M059J (cell line): ENCODE measurements around the gene RNASE11. TPM values are rescaled to one million over a fixed set of nuclear protein-coding genes. Genes with fewer than 3 reads are reported as not detected.
"Not testable (repeated sequence)": the region's sequence is repeated elsewhere in the genome, so short reads cannot be mapped to it uniquely, and the experiment has no call there.

ENCODE experiments used
- DNase-seq: peaks from one replicate; pipeline ENCODE4 v3.0.0-alpha.2; 2012; ENCODE audit warnings: low read depth
- total RNA-seq: library from RNA; depleted of rRNA; stranded (reverse); fragments of >200 nt; shearing (Covaris generic); gene quantifications from 2 replicates; pipeline ENCODE4 v1.2.3, GENCODE V29; 2014

Gene RNASE11
- total RNA-seq, 1 experiment from 2014 or later: not detected

- no peak for DNase-seq
Observed at GRCh38 chr14:20580242-20580641, 7.6 kb downstream of the RNASE11 start.

- DNase-seq: no peak
Observed at GRCh38 chr14:20578784-20579502, 8.9 kb downstream of the RNASE11 start.

GRCh38 chr14:20578325-20578724 is 9.5 kb downstream of the RNASE11 start:
- DNase-seq: no peak

GRCh38 chr14:20572382-20572990 is 15.3 kb downstream of the RNASE11 start:
- not testable (repeated sequence) for DNase-seq

- not testable (repeated sequence) for DNase-seq
Observed at GRCh38 chr14:20570720-20571119, 17.1 kb downstream of the RNASE11 start.

GRCh38 chr14:20569865-20570264 is 17.9 kb downstream of the RNASE11 start:
- DNase-seq: not testable (repeated sequence)

GRCh38 chr14:20569066-20569465 is 18.7 kb downstream of the RNASE11 start:
- no peak for DNase-seq

- DNase-seq: no peak
Observed at GRCh38 chr14:20568393-20568792, 19.4 kb downstream of the RNASE11 start.

GRCh38 chr14:20567199-20567598 is 20.6 kb downstream of the RNASE11 start:
- not testable (repeated sequence) for DNase-seq

GRCh38 chr14:20564501-20564997 is 23.3 kb downstream of the RNASE11 start:
- no peak for DNase-seq

GRCh38 chr14:20563971-20564370 is 23.8 kb downstream of the RNASE11 start:
- DNase-seq: no peak

- no peak for DNase-seq
Observed at GRCh38 chr14:20560961-20561360, 26.8 kb downstream of the RNASE11 start, which contains the start of gene RNASE9. TSS of gene RNASE9 (minus strand) at chr14:20561047.

- no peak for DNase-seq
Observed at GRCh38 chr14:20559461-20559904, 28.3 kb downstream of the RNASE11 start.

- no peak for DNase-seq
Observed at GRCh38 chr14:20557212-20557542, 30.6 kb downstream of the RNASE11 start.

GRCh38 chr14:20556500-20557211 is 31.1 kb downstream of the RNASE11 start:
- no peak for DNase-seq

GRCh38 chr14:20555845-20556244 is 32.0 kb downstream of the RNASE11 start:
- DNase-seq: no peak

- DNase-seq: no peak
Observed at GRCh38 chr14:20553024-20553423, 34.8 kb downstream of the RNASE11 start.

- DNase-seq: no peak
Observed at GRCh38 chr14:20551606-20552005, 36.2 kb downstream of the RNASE11 start.

- no peak for DNase-seq
Observed at GRCh38 chr14:20550926-20551325, 36.9 kb downstream of the RNASE11 start.

GRCh38 chr14:20548414-20549158 is 39.2 kb downstream of the RNASE11 start:
- DNase-seq: no peak

- no peak for DNase-seq
Observed at GRCh38 chr14:20546877-20547276, 40.9 kb downstream of the RNASE11 start.

- DNase-seq: no peak
Observed at GRCh38 chr14:20539906-20540305, 47.9 kb downstream of the RNASE11 start.
